Measurements from ENCODE around the gene CCN6.

DNA sequence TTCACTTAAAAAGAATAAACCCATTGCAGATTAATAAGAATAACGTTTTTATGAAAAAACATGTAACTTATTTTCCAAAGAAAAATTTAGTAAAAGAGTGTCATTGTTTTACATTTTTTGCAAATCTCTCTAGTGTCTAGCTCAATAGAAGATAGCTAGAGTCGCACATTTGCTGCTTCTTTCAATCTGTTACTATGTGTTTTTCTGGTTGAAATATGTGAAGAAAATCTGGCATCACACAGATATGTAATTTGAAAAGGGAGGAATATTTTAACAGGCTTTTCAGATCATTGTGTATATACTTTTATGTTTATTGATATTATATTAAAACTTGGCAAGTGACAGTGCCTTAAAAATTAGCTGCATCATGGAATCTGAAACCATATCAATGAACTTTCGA lies 9.1 kb downstream of the CCN6 start:
- TF ChIP-seq POLR2A (IDR thresholded peaks at IDR 0.05), result no peak
- TF ChIP-seq, protein P1, sequence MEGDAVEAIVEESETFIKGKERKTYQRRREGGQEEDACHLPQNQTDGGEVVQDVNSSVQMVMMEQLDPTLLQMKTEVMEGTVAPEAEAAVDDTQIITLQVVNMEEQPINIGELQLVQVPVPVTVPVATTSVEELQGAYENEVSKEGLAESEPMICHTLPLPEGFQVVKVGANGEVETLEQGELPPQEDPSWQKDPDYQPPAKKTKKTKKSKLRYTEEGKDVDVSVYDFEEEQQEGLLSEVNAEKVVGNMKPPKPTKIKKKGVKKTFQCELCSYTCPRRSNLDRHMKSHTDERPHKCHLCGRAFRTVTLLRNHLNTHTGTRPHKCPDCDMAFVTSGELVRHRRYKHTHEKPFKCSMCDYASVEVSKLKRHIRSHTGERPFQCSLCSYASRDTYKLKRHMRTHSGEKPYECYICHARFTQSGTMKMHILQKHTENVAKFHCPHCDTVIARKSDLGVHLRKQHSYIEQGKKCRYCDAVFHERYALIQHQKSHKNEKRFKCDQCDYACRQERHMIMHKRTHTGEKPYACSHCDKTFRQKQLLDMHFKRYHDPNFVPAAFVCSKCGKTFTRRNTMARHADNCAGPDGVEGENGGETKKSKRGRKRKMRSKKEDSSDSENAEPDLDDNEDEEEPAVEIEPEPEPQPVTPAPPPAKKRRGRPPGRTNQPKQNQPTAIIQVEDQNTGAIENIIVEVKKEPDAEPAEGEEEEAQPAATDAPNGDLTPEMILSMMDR (IDR thresholded peaks at IDR 0.05), result no peak
